GM21529 (cell line): ENCODE data around the gene TAB3.
"Not testable (repeated sequence)": the region's sequence is repeated elsewhere in the genome, so short reads cannot be mapped to it uniquely, and the experiment has no call there.

Experiments used
- ATAC-seq: cut with Tn5 transposase; IDR thresholded peaks from one replicate; pipeline ENCODE4 v1.9.1; 2021; ENCODE audit not compliant: unreplicated experiment

The TAB3 gene

DNA sequence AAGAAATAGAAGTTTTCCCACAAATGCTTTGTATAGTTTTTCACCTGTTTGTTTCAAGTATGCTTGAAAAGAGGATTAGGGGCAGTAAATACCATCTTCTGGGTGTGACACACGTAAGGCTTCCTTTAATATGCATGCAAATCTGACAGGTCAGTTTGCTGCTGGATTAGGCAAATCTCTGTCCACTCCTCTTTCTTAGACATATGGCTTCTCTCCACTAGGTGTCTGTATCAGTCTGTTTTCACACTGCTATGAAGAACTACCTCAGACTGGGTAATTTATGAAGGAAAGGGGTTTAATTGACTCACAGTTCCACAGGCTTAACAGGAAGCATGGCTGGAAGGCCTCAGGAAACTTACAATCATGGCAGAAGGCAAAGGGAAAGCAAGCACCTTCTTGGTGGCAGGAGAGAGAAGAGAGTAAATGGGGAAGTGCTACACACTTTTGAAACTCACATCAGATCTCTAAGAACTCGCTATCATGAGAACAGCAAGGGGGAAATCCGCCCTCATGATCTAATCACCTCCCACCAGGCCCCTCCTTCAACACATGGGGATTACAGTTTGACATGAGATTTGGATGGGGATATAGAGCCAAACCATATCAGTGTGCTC lies 66.9 kb downstream of the TAB3 start:
- peak; percentile 86 for ATAC-seq

DNA sequence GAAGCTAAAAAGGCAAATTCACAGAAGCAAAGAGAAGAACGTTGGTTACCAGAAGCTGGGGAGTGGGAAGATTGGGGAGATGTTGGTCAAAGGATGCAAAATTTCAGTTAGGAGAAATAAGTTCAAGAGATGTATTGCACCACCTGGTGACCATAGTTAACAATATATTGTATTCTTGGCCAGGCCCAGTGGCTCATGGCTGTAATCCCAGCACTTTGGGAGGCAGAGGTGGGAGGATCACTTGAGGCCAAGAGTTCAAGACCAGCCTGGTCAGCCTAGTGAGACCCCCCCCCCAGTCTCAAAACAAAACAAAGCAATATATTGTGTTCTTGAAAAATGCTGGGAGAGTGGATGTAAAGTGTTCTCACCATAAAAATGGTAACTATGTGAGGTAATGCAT lies 67.9 kb downstream of the TAB3 start:
- ATAC-seq = no peak

DNA sequence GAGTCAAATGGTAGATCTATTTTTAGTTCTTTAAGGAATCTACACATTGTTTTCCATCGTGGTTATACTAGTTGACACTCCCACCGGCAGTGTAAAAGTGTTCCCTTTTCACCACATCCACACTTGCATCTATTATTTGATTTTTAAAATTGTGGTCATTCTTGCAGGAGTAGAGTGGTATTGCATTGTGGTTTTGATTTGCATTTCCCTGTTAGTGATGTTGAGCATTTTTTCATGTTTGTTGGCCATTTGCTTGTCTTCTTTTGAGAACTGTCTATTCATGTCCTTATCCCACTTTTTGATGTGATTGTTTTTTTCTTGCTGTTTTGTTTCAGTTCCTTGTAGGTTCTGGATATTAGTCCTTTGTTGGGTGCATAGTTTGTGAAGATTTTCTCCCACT lies 70.0 kb downstream of the TAB3 start:
- no peak for ATAC-seq

DNA sequence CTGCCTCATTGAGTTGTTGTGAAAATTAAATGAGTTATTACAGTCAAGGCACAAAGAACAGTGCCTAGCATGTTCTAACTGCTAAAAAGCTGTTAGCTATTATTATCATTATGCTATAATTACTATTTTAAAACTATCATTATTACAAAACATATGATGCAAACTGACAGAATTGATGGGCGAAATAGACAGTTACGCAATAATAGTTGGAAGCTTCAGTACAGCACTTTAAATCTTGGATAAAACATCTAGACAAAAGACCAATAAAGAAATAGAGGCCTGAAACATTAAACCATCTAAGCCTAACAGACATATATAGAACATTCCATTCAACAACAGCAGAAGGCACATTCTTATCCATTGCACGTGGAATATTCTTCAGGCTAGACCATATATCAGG lies 73.0 kb downstream of the TAB3 start:
- ATAC-seq = no peak

DNA sequence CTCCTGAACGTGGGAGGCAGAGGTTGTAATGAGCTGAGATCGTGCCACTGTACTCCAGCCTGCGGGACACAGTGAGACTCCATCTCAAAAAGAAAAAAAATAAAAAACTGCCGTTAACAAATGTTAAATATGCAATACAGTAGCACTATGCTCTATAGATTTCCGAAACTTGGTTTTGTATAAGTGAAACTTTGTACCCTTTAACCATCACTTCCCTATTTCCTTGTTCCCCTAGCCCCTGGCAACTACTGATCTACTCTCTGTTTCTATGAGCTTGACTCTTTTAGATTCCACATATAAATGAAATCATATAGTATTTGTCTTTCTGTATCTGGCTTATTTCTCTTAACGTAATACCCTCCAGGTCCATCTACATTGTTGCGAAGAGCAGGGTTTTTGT lies 74.1 kb downstream of the TAB3 start:
- ATAC-seq = no peak

DNA sequence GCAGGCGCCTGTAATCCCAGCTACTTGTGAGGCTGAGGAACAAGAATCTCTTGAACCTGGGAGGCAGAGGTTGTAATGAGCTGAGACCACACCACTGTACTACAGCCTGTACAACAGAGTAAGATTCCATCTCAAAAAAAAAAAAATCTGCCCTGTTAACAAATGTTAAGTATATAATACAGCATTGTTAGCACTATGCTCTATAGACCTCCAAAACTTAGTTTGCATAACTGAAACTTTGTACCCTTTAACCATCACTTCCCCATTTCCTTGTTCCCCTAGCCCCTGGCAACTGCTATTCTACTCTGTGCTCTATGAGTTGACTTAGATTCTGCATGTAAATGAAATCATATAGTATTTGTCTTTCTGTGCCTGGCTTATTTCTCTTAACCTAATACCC lies 76.7 kb downstream of the TAB3 start:
- peak; percentile 98 for ATAC-seq

DNA sequence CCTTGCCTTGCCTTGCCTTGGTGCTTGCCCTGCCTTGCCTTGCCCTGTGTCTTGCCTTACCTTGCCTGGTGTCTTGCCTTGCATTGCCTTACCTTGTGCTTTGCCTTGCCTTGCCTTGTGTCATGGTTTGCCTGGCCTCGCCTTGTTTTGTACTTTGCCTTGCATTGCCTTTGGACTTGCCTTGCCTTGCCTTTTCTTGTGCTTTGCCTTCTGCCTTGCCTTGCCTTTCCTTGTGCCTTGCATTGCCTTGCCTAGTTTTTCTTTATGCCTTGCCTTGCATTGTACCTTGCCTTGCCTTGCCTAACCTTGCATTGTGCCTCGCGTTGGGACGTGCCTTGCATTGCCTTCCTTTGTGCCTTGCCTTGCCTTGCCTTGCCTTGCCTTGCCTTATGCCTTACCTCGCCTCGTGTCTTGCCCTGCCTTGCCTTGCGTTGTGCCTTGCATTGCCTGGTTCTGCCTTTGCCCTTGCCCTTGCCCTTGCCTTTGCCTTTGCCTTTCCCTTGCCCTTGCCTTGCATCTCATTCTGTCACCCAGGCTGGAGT lies 82.8 kb downstream of the TAB3 start:
- no peak for ATAC-seq

DNA sequence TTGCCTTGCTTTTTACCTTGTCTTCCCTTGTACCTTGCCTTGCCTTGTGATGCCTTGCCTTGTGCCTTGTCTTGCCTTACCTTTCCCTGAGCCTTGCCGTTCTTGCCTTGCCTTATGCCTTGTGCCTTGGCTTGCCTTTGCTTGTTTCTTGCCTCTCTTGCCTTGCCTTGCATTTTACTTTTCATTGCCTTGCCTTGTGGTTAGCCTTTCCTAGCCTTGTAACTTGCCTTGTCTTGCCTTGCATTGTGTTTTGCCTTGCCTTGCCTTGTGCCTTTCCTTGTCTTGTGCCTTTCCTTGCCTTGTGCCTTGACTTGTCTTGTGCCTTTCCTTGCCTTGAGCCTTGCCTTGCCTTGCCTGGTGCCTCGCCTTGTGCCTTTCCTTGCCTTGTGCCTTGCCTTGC lies 84.6 kb downstream of the TAB3 start:
- no peak for ATAC-seq

DNA sequence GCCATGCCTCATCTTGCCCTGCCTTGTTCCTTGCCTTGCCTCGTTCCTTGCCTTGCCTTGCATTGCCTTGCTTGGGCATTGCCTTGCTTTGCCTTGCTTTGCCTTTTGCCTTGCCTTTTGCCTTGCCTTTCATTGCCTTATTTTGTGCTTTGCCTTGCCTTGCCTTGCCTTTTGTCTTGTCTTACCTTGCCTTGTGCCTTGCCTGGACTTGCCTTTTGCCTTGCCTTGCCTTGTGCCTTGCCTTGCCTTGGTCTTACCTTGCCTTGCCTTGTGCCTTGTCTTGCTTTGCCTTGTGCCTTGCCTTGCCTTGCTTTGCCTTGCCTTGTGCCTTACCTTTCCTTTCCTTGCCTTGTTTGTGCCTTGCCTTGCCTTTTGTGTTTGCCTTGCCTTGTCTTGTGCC lies 88.2 kb downstream of the TAB3 start:
- ATAC-seq = no peak

DNA sequence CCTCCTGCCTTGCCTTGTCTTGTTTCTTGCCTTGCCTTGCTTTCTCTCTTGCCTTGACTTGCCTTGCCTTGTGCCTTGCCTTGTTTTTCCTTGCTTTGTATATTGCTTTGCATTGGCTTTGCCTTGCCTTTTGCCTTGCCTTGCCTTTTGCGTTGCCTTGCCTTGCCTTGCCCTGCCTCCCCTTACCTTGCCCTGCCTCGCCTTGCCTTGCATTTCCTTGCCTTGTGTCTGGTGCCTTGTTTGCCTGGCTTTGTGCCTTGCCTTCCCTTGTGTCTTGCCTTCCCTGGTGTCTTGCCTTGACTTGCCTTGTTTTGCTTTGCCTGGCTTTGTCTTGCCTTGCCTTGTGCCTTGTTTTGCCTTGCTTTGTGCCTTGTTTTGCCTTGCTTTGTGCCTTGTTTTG lies 89.7 kb downstream of the TAB3 start:
- ATAC-seq = no peak

DNA sequence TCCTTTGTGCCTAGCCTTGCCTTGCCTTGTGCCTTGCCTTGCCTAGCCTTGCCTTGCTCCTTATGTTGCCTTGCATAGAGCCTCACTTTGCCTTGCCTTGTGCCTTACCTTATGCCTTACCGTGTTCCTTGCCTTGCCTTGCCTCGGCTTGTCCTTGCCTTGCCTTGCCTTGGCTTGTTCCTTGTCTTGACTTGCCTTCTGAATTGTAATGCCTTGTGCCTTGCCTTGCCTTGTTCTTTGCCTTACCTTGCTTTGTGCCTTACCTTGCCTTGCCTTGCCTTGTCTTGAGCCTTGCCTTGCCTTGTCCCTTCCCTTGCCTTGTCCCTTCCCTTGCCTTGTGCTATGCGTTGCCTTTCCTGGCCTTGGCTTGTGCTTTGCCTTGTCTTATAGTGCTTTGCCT lies 90.2 kb downstream of the TAB3 start:
- no peak for ATAC-seq

DNA sequence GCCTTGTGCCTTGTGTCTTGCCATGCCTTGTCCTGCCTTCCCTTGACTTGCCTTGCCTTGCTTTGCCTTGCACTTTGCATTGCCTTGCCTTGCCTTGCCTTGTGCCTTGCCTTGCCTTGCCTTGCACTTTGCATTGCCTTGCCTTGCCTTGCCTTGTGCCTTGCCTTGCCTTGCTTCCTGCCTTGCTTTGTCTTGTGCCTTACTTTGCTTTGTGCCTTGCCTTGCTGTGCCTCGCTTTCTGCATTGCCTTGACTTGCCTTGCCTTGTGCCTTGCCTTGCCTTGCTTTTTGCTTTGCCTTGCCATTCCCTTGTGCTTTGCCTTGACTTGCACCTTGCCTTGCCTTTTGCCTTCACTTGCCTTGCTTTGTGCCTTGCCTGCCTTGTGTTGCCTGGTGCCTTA lies 91.8 kb downstream of the TAB3 start:
- not testable (repeated sequence) for ATAC-seq

DNA sequence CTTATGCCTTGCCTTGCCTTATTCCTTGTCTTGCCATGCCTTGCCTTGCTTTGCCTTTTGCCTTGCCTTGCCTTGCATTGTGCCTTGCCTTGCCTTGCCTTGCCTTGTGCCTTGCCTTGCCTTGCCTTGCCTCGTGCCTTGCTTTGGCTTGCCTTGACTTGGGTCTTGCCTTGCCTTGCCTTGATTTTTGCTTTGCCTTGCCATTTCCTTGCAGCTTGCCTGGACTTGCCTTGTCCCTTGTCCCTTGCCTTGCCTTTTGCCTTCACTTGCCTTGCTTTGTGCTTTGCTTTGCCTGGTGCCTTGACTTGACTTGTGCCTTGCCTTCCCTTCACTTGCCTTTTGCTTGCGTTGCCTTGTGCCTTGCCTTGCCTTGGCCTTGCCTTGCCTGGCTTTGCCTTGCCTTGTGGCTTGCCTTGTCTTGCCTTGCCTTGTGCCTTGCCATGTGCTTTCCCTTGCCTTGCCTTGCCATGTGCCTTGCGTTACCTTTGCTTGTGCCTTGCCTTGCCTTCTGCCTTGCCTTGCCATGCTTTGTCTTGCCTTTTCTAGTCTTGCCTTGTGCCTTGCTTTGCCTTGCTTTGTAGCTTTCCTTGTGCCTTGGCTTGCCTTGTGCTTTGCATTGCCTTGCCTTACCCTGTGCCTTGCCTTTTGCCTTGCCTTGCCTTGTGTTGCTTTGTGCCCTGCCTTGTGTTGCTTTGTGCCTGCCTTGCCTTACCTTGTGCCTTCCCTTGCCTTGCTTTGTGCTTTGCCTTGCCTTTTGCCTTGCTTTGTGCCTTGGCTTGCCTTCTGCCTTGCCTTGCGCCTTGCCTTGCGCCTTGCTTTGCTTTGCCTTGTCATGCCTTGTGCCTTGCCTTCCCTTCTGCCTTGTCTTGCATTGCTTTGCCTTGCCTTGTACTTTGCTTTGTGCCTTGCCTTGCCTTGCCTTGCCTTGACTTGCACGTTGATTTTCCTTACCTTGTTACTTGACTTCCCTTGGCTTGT lies 92.8 kb downstream of the TAB3 start:
- no peak for ATAC-seq

DNA sequence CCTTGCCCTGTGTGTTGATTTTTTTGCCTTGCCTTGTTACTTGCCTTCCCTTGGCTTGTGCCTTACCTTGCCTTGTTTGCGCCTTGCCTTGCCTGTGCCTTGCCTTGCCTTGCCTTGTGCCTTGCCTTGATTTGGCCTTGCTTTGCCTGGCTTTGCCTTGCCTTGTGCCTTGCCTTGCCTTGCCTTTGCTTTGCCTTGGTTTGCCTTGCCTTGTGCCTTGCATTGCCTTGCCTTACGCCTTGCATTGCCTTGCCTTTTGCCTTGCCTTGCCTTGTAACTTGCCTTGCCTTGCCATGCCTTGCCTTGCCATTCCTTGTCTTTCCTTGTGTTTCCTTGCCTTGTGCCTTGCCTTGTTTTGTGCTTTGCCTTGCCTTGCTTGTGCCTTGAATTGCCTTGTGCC lies 94.6 kb downstream of the TAB3 start:
- no peak for ATAC-seq

DNA sequence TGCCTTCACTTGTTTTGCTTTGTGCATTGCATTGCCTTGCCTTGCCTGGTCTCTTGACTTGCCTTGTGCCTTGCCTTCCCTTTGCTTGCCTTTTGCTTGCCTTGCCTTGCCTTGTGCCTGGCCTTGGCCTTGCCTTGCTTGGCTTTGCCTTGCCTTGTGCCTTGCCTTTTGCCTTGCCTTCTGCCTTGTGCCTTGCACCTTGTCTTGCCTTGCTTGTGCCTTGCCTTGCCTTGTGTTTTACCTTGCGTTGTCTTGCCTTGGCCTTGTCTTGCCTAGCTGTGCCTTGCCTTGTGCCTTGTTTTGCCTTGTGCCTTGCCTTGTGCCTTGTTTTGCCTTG lies 95.3 kb downstream of the TAB3 start:
- ATAC-seq = no peak

DNA sequence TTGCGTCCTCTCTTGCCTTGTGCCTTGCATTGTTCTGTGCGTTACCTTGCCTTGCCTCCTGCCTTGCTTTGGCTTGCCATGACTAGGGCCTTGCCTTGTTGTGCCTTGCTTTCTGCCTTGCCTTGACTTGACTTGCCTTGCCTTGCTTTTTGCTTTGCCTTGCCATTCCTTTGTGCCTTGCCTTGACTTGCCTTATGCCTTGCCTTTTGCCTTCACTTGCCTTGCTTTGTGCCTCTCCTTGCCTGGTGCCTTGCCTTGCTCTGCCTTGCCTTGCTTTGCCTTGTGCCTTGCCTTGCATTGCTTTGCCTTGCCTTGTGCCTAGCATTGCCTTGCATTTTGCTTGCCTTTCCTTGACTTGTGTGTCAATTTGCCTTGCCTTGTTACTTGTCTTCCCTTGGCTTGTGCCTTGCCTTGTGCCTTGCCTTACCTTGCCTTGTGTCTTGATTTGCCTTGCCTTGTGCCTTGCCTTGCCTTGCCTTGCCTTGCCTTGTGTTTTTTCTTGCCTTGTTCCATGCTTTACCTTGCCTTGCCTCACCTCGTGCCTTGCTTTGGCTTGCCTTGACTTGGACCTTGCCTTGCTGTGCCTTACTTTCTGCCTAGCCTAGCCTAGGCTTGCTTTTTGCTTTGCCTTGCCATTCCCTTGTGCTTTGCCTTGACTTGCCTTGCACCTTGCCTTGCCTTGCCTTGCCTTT lies 95.8 kb downstream of the TAB3 start:
- ATAC-seq = no peak

DNA sequence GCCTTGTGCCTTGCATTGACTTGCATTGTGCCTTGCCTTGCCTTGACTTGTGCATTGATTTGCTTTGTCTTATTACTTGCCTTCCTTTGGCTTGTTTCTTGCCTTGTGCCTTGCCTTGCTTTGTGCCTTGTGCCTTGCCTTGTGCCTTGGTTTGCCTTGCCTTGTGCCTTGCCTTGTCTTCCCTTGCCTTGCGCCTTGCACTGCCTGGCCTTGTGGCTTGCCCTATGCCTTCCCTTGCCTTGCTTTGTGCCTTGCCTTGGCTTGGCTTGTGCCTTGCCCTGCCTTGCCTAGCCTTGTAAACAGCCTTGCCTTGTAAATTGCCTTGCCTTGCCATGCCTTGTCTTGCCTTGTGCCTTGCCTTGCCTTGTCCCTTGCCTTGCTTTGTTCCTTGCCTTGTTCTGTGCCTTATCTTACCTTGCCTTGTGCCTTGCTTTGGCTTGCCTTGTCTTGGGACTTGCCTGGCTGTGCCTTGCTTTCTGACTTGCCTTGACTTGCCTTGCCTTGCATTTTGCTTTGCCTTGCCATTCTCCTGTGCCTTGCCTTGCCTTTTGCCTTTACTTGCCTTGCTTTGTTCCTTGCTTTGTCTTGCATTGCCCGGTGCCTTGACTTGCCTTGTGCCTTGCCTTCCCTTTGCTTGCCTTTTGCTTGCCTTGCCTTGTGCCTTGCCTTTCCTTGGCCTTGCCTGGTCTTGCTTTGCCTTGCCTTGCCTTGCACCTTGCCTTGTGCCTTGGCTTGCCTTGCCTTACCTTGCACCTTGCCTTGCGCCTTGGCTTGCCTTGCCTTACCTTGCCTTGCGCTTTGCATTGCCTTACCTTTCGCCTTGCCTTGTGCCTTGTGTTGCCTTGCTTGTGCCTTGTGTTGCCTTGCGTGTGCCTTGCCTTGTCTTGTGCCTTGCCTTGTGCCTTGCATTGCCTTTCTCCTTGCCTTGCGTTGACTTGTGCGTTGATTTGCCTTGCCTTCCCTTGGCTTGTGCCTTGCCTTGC lies 97.5 kb downstream of the TAB3 start:
- no peak for ATAC-seq

DNA sequence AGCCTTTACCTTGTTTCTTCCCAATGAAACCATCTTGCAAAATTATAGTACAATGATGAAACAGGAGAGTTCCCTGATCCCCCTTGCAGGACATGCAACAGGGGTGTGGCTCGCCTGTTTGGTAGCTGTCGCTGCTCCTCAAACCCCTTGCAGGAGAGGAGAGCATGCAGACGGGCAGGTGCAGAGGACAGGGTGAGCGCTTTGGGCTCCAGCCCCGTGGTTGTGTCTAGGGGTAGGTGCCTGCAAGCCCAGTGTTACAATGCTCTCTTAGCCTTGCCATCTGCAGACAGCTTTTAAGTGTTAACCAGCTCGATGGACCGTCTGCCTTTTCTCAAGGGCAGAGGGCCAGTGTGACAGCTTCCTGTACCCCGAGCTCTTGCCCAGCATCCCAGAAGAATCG lies 102.0 kb downstream of the TAB3 start:
- no peak for ATAC-seq

DNA sequence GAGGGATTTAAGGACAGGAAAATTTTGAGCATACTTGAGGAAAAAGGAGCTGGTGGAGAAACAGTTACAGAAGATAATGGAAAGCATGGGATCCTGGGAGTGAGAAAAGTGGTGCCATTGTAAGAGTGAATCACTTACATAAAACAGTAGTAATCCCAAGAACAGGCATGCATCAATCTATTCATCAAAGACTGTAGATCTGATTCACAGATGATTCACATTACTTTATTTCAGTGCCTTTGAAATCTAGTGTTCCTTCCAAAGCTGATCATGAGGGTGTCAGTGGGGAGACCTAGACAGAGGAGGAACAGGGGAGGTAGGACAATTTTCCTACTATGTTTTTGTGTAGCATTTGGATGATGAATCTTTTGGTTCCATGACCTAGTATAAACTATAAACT lies 102.7 kb downstream of the TAB3 start:
- ATAC-seq = no peak

DNA sequence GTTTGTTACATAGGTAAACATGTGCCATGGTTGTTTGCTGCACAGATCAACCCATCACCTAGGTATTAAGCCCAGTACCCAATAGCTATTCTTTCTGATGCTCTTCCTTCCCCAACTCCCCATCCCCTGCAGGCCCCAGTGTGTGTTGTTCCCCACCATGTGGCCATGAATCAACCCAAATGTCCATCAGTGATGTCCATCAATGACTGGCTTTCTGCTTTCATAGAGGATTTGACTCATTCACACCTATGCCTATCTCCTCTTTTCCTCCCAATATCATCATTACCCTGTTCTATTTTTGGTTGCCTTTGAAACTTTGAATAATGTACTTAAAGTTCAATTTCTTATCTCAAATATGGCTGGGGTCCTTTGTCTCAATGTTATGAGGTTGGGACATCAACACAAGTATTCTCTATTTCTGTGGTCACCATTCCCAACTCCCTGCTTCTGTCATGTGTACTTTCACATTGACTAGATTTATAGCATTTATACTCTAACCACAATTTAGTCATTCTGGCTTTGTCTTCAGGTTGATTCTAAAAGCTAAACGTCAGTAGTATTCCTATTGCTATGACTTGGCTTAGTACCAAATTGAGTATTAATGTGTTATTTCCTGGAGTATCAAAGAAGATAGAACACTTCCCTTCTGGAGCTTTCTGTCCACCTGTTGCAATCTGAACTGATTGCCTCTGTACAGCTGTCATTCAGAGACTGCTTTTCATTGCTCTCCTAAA lies 107.2 kb downstream of the TAB3 start:
- no peak for ATAC-seq
